GM21786 (cell line): ENCODE data around the gene FBLN1.
"Not testable (repeated sequence)": the region's sequence is repeated elsewhere in the genome, so short reads cannot be mapped to it uniquely, and the experiment has no call there.

Source experiments
- ATAC-seq: cut with Tn5 transposase; IDR thresholded peaks from one replicate; pipeline ENCODE4 v1.9.1; 2021; ENCODE audit not compliant: unreplicated experiment

The FBLN1 gene

DNA sequence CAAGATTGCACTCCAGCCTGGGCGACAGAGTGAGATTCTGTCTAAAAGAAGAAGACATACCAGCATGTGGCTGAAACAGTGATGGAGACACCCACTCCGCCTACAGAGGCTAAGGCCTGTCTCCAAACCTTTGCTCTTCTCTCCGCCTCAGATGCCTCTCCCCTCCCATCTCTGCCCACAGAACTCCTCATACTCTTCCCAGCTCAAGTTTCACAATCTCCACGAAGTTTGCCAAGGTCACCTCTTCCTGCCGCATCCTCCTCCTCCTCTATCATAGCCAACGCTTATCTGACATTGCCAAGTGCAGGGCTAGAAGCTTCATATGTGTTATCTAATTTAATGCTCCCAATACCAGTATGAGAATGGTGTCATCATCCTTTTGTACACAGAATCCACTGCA lies 25.9 kb upstream of the FBLN1 start:
- ATAC-seq = no peak

DNA sequence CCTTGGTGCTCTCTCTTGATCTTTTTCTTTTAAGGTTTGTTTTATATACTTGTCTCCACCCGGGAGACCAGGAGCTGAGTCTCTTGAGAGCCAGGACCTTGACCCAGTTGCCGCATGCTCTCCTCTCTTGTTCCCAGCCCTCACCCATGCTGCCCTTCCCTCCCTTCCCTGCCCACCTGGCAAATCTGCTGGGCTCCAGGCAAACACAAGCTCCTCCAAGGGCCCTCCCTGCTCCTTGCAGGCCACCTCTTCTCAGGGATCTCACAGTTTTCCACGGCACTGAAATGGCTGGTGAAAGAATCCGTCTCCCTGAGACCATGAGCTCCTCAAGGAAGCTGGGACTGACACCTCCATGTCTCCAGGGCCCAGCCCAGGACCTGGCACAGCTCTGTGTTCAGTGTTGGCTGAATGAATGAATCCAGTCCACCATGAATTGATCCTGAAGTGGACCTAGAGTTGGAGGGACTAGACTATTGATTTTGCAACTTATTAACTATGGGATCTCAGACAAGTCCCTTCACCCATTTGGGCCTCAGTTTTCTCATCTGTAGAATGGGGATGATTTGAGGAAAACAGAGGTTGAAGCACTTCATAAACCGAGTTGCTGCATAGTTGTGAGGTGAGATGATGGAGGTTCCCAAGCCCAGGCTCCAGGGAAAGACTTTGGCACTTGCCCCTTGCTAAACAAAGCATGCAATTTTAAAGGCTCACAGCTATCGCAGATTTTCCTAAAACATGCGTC lies 25.1 kb upstream of the FBLN1 start:
- no peak for ATAC-seq

DNA sequence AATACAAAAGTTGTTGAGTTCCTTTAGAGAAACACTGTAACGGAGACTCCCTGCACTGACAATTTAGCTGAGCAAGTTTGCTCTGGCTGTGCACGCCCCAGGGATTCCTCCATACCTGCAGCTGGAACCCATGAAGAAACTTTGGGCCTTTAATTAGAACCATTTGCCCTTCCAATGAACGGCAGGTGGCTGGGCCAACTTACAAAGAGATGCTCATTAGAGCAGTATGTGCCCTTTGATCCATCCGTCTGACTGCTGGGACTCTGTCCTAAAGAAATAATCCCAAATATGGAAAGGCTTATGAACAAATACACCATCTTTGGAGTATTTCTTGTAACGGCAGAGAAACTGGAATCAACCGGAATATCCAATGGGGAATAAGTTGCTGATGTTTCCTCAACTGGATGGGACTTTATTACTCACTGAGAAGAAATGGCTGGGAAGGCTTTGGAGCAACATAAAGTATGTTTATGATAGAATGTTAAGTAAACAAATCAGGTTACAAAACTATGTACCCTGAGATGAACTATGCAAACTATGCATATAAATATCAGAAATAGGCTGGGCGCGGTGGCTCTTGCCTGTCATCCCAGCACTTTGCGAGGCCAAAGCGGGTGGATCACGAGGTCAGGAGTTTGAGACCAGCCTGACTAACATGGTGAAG lies 24.4 kb upstream of the FBLN1 start:
- no peak for ATAC-seq

DNA sequence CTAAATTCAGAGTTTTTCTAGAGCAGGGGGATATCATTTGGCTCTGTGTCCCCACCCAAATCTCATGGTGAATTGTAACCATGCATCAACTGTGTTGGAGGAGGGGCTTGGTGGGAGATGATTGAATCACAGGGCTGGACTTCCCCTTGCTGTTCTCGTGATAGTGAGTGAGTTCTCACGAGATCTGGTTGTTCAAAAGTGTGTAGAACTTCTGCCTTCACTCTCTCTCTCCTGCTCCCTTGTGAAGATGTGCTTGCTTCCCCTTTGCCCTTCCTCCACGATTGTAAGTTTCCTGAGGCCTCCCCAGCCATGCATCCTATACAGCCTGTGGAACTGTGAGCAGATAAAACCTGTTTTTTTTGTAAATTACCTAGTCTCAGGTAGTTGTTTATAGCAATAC lies 22.0 kb upstream of the FBLN1 start:
- ATAC-seq = no peak

DNA sequence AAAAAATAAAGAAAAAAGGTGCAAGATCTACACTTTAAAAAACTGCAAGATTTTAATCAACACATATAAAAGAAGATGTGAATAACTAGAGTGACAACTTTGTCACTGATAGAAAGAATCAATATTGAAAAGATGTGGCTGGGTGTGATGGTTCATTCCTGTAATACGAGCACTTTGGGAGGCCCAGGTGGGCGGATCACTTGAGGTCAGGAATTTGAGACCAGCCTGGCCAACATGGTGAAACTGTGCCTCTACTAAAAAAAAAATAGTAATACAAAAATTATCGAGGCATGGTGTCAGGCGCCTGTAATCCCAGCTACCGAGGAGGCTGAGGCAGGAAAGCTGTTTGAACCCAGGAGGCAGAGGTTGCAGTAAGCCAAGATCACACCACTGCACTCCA lies 21.0 kb upstream of the FBLN1 start:
- ATAC-seq = no peak

DNA sequence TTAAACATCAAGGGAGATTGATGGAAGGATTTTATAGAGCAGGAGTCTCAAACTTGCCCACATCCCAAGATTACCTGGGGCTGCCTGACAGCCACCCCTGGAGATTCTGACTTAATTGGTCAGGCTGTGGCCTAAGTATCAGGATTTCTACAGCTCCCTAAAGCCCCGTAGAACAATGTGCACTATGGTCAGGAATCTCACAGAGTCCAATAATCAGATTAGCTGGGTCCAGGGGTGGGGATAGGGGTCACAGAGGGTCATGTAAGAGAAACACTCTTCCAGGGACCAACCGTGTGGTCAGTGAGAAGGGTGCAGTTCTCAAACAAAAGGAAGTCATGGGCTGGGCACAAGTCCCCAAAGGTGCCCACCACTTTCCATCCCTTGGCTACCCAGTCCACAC lies 20.5 kb upstream of the FBLN1 start:
- no peak for ATAC-seq

DNA sequence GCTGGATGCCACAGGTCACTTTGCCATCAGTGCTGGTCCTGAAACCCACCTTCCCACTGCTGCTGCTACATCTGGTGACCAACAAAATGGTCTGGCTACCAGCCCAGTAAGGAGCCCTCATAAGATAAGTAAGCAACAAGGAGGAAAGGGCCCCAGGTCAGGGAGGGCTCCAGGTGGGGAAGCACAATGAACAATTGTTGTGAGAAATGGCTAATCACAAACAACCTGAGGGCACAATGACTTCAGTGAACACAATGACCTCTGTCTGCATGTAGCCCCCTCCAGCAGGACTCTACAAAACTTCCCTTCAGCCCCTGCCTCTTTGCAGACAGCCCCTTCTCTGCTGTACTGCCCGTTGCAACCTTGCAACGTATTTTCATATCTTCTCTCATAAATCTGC lies 19.4 kb upstream of the FBLN1 start:
- no peak for ATAC-seq

DNA sequence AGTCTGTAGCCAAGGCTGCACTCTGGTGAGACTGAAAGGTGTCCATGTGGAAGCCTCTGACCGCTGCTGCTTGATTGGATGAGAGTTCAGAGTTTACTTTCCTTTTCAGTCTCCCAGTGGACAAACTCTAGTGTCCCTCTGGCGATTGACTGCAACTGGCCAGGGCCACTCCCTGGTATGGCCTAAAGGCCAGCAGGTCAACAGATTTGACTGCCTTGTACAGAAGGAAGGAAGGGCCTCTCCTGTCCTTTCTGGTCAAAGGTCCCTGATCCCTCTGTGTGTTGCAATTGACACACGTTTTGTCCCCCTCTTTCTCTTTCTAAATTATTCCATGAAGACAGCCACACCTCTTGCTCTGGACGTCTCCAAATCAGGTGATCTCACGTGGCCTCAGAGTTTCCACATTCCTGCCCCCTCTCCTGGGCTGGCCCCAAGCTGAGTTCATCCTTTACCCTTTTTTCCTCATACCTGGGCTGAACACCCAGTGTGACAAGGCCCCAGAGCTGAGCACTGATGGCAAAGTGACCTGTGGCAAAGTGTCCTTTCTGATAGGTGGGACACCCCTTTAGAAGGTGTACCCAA lies 18.7 kb upstream of the FBLN1 start:
- no peak for ATAC-seq

DNA sequence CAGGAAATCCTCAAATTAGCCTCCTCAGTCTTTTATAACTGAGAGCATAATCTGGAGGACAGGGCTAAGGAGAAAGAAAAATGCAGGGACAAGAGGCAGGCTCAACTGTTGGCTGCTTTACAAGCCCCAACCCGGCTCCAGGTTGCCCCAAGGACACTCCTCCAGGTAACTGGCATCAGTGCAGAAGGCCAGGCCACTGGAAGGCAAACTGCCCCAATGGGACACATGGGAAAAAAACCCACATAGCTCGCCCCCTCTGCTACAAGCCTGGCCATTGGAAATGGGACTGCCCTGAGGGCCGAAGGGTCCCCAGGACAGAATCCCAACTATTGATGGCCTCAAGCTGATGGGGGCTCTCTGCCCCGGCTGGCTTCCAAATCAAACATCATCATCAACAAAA lies 17.9 kb upstream of the FBLN1 start:
- ATAC-seq = no peak

DNA sequence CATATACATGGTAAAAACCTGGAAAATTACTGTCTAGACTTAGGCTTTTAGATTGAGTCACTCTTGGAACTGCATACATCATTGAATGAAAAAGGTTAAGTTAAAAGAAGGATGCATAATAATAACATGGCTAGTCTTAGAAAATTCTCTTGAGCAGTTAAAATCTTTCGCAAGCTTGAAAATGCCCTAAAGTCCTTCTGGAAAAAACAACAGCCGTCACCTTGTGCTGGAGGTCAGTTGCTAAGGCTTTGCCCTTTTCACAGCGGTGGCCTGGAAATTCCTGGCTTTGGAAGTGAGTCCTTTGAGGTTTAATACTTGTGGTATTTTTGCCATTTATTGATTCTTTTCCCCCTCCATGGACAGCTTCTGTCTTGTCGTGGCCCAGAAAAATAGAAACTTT lies 17.4 kb upstream of the FBLN1 start:
- no peak for ATAC-seq

DNA sequence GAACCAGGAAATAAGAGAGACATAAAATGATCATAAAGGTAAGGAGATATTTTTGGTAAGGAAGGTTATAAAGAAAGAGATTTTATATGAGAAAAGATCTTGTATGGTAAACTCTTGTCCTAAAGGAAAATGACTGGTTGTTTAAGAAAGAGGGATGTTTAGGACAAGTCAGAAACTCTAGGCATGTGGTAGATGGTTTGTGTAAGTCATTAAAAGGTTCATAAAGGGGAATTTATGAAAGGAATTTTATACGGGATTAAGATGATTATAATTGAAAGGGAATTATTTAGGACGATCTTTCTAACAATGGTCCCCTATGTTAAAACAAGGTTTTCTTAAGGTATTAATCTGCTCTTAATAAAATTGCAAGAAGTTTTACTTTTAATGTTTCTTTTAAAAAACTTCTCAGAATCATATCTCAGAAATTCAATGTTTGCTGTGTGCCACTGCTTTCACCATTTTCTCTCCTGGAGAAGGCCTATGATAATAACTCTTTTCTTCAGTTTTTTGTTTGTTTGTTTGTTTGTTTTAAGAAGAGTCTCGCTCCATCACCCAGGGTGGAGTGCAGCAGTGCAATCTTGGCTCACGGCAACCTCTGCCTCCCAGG lies 13.8 kb upstream of the FBLN1 start:
- no peak for ATAC-seq

DNA sequence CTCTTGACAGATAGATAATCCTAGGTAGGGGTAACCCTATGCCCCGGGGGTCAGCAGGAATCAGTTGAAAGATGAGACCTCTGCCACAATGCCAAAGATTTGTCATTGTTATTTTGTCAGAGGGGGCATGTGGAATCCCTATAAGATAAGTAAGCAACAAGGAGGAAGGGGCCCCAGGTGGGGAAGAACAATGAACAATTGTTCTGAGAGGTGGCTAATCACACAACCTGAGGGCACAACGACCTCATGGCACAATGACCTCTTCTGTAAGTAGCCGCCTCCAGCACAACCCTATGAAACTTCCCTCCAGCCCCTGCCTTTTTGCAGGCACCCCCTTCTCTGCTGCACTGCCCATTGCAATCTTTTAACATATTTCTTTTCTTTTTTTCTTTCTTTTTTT lies 11.8 kb upstream of the FBLN1 start:
- no peak for ATAC-seq

DNA sequence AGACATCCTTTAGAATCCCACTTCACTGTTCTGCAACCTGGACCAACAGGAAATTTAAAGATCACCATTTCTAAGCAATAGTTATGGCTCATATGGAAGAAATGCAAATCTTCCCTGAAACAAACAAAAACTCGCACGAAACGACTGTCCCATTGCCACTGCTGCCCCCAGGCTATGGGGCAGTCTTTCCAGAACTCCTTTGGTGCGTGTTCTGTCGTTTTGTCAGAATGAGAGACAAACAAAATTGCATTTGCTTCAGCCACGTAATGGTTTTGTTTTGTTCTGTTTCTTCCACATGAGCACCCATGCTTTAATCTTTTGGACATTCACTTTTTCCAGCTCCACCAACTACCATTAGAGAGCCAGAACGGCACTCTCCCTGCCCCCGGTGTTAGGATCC lies 10.8 kb upstream of the FBLN1 start:
- ATAC-seq = no peak

DNA sequence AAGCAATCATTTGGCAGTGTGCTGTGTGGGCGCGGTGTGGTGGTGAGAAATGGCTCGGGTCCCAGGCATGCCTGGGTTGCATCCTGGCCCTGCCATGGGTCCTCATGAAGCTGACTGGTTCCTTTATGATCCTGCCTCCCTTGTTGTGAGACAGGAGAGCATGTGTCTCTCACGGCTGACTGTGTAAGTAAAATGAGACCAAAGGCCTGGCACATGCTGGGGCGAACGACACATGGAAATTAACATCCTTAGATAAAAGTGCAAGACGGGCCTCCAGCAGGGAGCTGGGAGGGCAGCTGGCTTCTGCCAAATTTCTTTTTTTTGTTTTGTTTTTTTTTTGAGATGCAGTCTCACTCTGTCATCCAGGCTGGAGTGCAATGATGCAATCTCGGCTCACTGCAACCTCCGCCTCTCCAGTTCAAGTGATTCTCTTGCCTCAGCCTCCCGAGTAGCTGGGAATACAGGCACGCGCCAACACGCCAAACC lies 9.4 kb upstream of the FBLN1 start:
- ATAC-seq = no peak

DNA sequence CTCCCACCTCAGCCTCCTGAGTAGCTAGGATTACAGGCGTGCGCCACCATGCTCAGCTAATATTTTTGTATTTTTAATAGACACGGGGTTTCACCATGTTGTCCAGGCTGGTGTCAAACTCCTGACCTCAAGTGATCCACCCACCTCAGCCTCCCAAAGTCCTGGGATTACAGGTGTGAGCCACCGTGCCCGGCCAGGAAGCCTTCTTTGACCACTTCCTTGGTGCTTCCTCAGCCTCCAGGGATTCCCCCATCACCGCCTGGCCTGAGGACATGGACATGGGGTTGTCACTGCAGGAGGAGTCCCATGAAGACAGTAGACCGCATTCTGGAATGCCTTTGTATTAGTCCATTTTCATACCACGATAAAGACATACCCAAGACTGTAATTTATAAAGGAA lies 8.4 kb upstream of the FBLN1 start:
- not testable (repeated sequence) for ATAC-seq

DNA sequence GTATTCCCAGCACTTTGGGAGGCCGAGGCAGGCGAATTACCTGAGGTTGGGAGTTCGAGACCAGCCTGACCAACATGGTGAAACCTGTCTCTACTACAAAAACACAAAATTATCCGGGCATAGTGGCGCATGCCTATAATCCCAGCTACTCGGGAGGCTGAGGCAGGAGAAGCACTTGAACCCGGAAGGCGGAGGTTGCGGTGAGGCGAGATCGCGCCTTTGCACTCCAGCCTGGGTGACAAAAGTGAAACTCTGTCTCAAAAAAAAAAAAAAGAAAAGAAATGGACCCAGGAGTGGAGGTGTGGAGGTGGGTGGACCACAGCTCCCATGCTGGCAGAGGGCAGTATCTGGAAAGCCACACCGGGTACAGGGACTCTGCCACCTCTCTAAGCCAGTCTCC lies 7.1 kb upstream of the FBLN1 start:
- ATAC-seq = not testable (repeated sequence)

DNA sequence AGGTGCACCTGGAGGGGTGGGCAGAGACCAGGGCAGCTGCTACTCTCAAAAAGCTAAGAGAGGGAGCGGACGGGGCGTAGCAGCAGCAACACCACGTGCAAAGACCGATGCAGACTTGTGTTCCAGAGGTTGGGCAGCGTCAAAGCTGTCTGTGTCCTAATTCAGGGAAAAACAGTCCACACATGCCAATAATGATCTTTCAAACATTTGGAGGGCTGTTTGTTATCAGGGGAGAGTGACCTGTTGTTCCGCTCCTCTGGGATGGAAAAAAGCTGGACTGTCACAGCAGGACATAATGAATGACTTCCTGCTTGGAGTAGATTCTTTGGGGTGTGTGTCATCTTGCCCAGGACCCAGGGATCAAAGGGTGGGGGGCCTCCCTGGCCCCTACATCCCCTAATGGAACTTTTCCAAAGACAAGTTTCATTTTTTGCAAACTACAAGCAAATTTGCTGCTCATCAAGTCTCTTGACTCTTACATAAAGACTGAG lies 6.2 kb upstream of the FBLN1 start:
- ATAC-seq = no peak

DNA sequence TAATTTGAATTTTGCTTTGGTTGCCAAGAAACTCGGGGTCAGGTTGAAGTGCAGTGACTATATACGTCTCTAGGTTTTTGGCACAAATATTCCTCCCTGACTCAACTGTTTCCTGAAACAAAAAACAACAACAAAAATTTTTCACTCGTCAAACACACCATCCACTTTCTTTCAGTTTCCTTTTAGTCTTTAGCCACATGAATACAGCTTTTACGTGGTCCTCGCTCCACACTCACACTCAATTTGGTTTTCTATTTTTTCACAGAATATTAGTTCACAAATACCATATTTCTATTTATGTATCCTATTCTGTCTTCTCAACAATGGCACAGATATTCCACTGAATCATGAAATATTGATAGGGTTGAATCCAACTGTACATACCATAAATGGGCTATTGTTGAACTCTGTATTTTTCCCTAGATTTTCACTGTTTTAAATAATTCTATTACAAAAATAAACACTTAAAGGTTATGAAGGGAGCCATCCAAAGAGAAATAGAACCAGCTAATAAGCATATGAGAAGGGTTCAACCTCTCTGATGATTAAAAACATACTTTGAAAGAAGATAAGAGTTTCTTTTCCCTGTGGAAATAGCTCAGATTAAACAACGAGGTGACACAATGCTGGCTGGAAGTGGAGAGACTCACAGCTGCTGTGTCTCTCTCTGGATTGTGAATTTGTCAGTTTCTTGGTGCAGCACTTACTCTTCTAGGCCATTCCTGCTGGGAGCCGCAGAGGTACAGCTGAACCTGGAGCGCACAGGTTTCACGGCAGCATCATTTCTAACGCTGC lies 5.1 kb upstream of the FBLN1 start:
- no peak for ATAC-seq

DNA sequence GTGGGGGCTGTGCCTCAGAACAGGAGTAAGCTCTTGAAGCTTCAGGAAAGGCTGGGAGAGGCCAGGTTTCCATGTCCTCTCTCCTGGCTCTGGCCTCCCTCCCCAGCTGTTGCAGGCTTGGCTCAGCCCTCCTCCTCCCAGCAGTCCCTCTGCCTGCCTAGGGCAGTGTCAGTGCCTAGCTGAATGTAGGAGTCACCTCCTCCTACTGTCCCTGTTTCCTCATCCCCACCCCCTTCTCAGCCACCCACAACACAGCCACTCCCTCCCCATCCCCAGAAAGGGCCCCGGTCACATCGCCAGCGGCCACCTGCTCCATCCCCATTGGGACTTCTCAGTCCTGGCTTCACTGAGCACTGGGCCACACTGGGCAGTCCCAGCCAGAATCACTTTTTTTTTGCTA lies 2.9 kb upstream of the FBLN1 start:
- no peak for ATAC-seq

DNA sequence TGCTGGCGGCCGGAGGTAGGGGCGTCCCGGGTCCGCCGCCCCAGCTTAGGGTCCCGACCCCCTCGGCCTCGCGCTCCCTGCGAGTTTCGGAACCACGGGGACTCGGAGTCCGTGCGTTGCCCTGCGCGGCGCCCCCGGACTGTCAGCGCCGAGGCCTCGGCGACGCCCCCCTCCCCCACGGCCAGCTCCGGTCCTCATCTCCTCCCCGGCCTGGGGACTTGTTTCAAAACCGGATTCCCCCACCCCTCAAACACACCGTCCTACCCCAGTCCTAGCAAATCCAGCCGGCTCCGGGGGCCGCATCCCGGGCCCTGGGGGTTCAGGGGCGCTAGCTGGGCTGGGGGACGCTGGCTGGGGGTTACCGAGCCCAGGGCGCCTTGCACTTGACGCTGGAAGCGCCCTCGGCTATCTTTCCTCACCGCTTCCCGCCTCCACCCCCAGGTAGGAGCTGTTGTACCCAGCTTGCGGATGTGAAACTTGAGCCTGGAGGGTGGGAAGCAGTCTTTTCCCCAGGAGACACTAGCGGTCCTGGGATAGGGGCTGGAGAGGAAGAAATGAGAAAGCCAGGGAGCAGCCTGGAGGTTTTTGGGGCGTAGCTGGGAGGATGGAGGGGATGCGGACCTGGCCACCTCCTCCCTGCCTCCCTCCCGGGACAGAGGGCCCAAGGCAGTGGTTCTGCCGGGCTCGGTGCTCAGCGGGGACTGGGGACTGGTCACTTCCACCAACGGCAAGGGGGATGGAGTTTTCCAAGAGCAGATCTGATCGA lies 550 bp downstream of the FBLN1 start:
- no peak for ATAC-seq
